BJ (cell line): ENCODE measurements around the gene TNP2. TPM values are rescaled to one million over a fixed set of nuclear protein-coding genes. Genes with fewer than 3 reads are reported as not detected.
A peak's percentile ranks its signal among the peaks of the same experiment; 100 is the strongest.

Source experiments
- CTCF ChIA-PET: fragments of 350-600 bp; formaldehyde crosslinking; extraction: SDS; loops from one replicate; lab custom pipeline; 2021; ENCODE audit warnings: antibody characterized with exemption, inconsistent platforms; lab: Yijun Ruan, JAX
- POLR2A ChIA-PET: fragments of 300-600 bp; sonication (Branson Sonifier 250); formaldehyde crosslinking; extraction: SDS; loops from one replicate; lab custom pipeline; 2021; ENCODE audit warnings: antibody characterized with exemption; lab: Charles Lee
- DNase-seq: peaks from one replicate; pipeline ENCODE4 v3.0.0-alpha.2; 2011; ENCODE audit warnings: low read depth
- H3K27me3 ChIP-seq: 2 replicates; pipeline ENCODE4 v1.6.0; 2011; ENCODE audit warnings: low read length; ENCODE audit not compliant: control insufficient read depth, insufficient read depth
- H3K36me3 ChIP-seq: 2 replicates; pipeline ENCODE4 v1.5.1; 2011; ENCODE audit warnings: low read length; ENCODE audit not compliant: control insufficient read depth, insufficient read depth
- H3K4me3 ChIP-seq: 2 replicates; pipeline ENCODE4 v1.5.1; 2011; ENCODE audit warnings: low read depth, mild to moderate bottlenecking, control low read depth, low read length
- CTCF ChIP-seq: IDR thresholded peaks from 2 replicates; pipeline ENCODE4 v1.5.1; 2011; ENCODE audit warnings: low read depth, mild to moderate bottlenecking, control low read depth, inconsistent platforms, low read length, moderate library complexity; ENCODE audit not compliant: insufficient read depth
- polyA plus RNA-seq: library from polyadenylated mRNA; depleted of rRNA; stranded (reverse); fragments of >200 nt; gene quantifications from 2 replicates; pipeline ENCODE4 v1.2.3, GENCODE V29; 2011

Gene TNP2
- polyA plus RNA-seq, 1 experiment = not detected

GRCh38 chr16:11253009-11253994, 15.8 kb downstream of the TNP2 start:
- Histone ChIP-seq H3K4me3 (peak overlapping the region; percentile 57), H3K36me3 (peaks cover 3% of the 10 kb centered on the region), H3K27me3 (no peaks in the 10 kb centered on the region)
- CTCF ChIA-PET = interaction anchor here (0.6 to 13.2 kb wide), 5 partner anchors 14 to 286 kb away, joined by 3 to 209 read pairs (median 3); no protein-coding TSS in a partner anchor
- DNase-seq = no peak
- POLR2A ChIA-PET = no interaction called here
- TF ChIP-seq CTCF = no peak

DNA sequence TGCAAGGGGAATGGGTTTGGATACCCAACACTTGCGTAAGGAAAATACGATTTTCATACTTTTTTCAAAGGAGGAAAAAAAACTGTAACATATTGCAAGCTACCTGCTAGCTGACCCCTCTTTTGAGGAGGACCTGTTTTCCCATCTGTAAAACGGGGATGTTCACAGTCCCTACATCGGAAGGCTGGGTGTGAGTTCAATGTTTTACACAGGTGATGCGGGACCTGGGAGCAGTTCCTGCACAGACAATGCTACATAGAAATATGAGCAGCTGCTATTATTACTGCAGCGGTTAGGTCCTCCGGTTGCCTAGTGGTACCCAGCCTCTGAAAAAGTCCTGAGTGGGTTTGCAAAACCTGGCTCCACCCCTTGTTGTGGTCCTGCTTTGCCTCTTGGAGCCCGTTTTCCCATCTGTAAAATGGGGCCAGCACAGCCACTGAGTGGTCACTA, 16.6 kb downstream of the TNP2 start:
- Histone ChIP-seq H3K27me3 (no peaks in the 10 kb centered on the region), H3K36me3 (peaks cover 3% of the 10 kb centered on the region), H3K4me3 (no peak overlapping the region)
- POLR2A ChIA-PET = no interaction called here
- CTCF ChIA-PET = interaction anchor here (0.6 to 13.2 kb wide), 3 partner anchors 81 to 285 kb away, joined by 3 to 209 read pairs (median 5); no protein-coding TSS in a partner anchor
- TF ChIP-seq CTCF = no peak
- DNase-seq = no peak

DNA sequence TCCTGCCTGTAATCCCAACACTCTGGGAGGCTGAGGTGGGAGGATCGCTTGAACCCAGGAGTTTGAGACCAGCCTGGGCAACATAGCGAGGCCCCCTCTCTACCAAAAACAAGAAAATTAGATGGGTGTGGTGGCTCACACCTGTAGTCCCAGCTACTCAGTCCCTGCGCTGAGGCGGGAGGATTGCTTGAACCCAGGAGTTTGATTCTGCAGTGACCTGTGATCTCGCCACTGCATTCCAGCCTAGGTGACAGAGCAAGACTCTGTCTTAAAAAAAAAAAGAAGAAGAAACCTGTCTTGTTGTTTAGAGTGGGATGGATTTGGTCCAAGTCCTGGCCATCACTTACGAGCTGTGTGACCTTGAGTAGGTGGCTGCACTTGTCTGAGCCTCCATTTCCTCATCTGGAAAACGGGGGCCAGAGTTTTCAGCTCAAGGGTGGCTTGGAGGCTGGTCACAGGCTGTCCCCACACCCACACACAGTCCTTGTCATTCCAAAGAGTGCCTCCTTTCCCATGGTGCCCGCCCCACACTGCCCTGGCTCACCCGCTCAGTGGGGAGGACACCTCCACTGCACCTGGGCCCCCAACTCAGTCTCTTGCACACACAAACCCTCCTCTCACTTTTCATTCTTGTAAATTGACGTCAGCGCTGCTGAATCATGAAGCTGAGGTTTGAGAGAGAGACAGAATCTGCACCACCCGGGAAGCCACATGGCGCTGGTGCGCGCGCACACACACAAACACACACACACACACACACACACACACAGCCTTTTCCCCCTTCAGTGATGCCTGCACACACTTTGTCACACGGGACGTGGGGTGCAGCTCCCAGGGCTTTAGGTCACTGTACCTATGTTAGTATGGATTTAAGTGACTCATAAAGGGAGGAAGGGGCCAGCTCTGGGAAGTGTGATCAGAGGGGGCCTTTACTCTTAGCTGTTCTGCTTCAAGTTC, 17.3 kb downstream of the TNP2 start:
- POLR2A ChIA-PET = no interaction called here
- no peaks in the 10 kb centered on the region for H3K27me3 ChIP-seq
- H3K36me3 ChIP-seq = peaks cover 3% of the 10 kb centered on the region
- no peak for TF ChIP-seq CTCF
- H3K4me3 ChIP-seq = no peak overlapping the region
- no peak for DNase-seq
- CTCF ChIA-PET = interaction anchor here (0.6 to 13.2 kb wide), 3 partner anchors 81 to 284 kb away, joined by 3 to 209 read pairs (median 5); no protein-coding TSS in a partner anchor

DNA sequence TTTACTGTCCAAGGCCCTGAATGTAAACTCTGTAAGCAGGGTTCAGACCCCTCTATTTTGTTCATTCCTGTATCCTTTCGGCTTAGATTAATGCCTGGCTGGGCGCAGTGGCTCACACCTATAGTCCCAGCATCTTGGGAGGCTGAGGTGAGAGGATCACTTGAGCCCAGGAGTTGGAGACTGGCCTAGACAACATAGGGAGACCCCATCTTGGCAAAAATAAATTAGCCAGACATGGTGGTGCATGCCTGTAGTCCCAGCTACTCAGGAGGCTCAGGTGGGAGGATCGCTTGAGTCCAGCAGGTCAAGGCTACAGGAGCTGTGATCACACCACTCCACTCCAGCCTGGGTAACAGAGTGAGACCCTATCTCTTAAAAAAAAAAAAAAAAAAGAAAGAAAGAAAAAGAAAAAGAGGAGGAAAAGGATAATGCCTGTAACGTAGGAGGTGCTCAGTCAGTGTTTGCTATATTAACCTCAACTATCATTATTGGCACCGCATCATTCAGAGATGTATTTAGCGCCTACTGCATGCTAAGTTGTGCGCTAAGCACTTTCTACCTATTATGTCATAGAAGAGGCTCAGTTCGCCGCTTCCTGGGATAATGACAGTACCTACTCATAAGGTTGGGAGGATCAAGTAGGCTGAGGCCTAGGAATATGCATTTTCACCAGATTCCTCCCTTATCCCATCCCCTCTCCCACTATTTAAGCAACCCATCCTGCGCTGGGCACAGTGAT, 18.2 kb downstream of the TNP2 start:
- ChIA-PET POLR2A (no interaction called here), CTCF (interaction anchor here (1.8 to 13.2 kb wide), 2 partner anchors 107 to 284 kb away, joined by 5 to 209 read pairs; no protein-coding TSS in a partner anchor)
- no peak for TF ChIP-seq CTCF
- no peaks in the 10 kb centered on the region for H3K27me3 ChIP-seq
- H3K36me3 ChIP-seq = peaks cover 3% of the 10 kb centered on the region
- H3K4me3 ChIP-seq = no peak overlapping the region
- no peak for DNase-seq
